ENCODE measurements around the gene CRYGD.

DNA sequence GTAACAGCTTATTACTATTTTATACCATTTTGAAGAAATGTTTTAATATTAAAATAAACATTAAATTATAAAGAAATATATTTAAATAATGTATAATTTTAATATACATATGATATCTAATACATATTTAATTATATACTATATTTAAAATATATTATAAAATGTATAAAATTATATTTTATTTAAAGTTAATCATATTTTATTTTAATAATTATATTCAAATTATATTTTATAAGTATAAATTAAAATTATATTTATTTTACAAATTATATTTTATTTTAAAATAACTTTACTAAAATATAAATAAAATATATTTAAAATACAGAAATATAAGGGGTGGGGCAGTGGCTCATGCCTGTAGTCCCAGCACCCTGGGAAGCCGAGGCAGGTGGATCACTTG lies 2.1 kb downstream of the CRYGD start:
- TF ChIP-seq CEBPB (IDR thresholded peaks at IDR 0.05; ENCODE audit: low read depth, low read length) (no peak), POLR2A (IDR thresholded peaks at IDR 0.05; ENCODE audit: low read depth, low read length) (no peak), ELK1 (IDR thresholded peaks at IDR 0.05; ENCODE audit: borderline replicate concordance, low read depth, low read length) (no peak), NFE2L2 (IDR thresholded peaks at IDR 0.05; ENCODE audit: low read depth, low read length) (no peak), FOS (IDR thresholded peaks at IDR 0.05; ENCODE audit: low read depth, low read length) (no peak), BHLHE40 (IDR thresholded peaks at IDR 0.05; ENCODE audit: low read depth, low read length) (no peak), USF2 (IDR thresholded peaks at IDR 0.05; ENCODE audit: low read depth, low read length) (no peak), RFX5 (IDR thresholded peaks at IDR 0.05; ENCODE audit: low read depth, low read length) (no peak), RCOR1 (IDR thresholded peaks at IDR 0.05; ENCODE audit: insufficient replicate concordance, low read length) (no peak)
- TF ChIP-seq, protein P1, sequence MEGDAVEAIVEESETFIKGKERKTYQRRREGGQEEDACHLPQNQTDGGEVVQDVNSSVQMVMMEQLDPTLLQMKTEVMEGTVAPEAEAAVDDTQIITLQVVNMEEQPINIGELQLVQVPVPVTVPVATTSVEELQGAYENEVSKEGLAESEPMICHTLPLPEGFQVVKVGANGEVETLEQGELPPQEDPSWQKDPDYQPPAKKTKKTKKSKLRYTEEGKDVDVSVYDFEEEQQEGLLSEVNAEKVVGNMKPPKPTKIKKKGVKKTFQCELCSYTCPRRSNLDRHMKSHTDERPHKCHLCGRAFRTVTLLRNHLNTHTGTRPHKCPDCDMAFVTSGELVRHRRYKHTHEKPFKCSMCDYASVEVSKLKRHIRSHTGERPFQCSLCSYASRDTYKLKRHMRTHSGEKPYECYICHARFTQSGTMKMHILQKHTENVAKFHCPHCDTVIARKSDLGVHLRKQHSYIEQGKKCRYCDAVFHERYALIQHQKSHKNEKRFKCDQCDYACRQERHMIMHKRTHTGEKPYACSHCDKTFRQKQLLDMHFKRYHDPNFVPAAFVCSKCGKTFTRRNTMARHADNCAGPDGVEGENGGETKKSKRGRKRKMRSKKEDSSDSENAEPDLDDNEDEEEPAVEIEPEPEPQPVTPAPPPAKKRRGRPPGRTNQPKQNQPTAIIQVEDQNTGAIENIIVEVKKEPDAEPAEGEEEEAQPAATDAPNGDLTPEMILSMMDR (conservative IDR thresholded peaks at IDR 0.05; ENCODE audit: low read depth, low read length) = no peak

Measured in IMR-90 (cell line).